ENCODE measurements around the gene CMPK2.

The CMPK2 gene

GRCh38 chr2:6841537-6842287 is 24.0 kb downstream of the CMPK2 start:
- DNase-seq, result no peak

GRCh38 chr2:6838673-6839319 is 26.9 kb downstream of the CMPK2 start:
- DNase-seq, result no peak

GRCh38 chr2:6835467-6835866 is 30.2 kb downstream of the CMPK2 start:
- no peak for DNase-seq

- DNase-seq, result no peak
Observed at GRCh38 chr2:6834163-6834562, 31.5 kb downstream of the CMPK2 start.

- no peak for DNase-seq
Observed at GRCh38 chr2:6833300-6833604, 32.5 kb downstream of the CMPK2 start.

GRCh38 chr2:6832596-6833299 is 33.0 kb downstream of the CMPK2 start:
- no peak for DNase-seq

GRCh38 chr2:6831229-6831628 is 34.5 kb downstream of the CMPK2 start:
- DNase-seq, result no peak

GRCh38 chr2:6828299-6828584 is 37.5 kb downstream of the CMPK2 start:
- DNase-seq, result peak in 1 of 5 experiments; percentile 18

GRCh38 chr2:6827566-6828298 is 38.0 kb downstream of the CMPK2 start:
- DNase-seq, result no peak

- peak in 4 of 5 experiments; percentile 12 to 64 (median 32) for DNase-seq
Observed at GRCh38 chr2:6826081-6826913, 39.4 kb downstream of the CMPK2 start.

GRCh38 chr2:6824962-6825361 is 40.7 kb downstream of the CMPK2 start:
- DNase-seq, result no peak

- DNase-seq, result no peak
Observed at GRCh38 chr2:6823111-6823510, 42.6 kb downstream of the CMPK2 start.

- no peak for DNase-seq
Observed at GRCh38 chr2:6822406-6822805, 43.3 kb downstream of the CMPK2 start.

- no peak for DNase-seq
Observed at GRCh38 chr2:6820903-6821584, 44.7 kb downstream of the CMPK2 start.

GRCh38 chr2:6820236-6820635 is 45.5 kb downstream of the CMPK2 start:
- DNase-seq, result no peak

GRCh38 chr2:6819668-6820067 is 46.0 kb downstream of the CMPK2 start:
- no peak for DNase-seq

GRCh38 chr2:6818012-6818411 is 47.7 kb downstream of the CMPK2 start:
- no peak for DNase-seq

- DNase-seq, result no peak
Observed at GRCh38 chr2:6814869-6815268, 50.8 kb downstream of the CMPK2 start.

GRCh38 chr2:6814312-6814711 is 51.4 kb downstream of the CMPK2 start:
- DNase-seq, result no peak

- DNase-seq, result no peak
Observed at GRCh38 chr2:6813573-6813972, 52.1 kb downstream of the CMPK2 start.

- DNase-seq, result no peak
Observed at GRCh38 chr2:6812857-6813530, 52.7 kb downstream of the CMPK2 start.
